OCI-LY7 (cell line): Measurements from ENCODE around the gene CABLES1. TPM values are rescaled to one million over a fixed set of nuclear protein-coding genes. Genes with fewer than 3 reads are reported as not detected.
A peak's percentile ranks its signal among the peaks of the same experiment; 100 is the strongest.

Source experiments
- BruUV-seq: library from RNA; stranded (reverse); fragments of 400-500 nt; replicated peaks from 2 replicates; lab custom pipeline; 2021; lab: Mats Ljungman, UMichigan
- CTCF ChIA-PET: fragments of 300-600 bp; sonication (Branson Sonifier 250); formaldehyde crosslinking; loops from one replicate; lab custom pipeline; 2022; ENCODE audit warnings: antibody characterized with exemption; ENCODE audit not compliant: unreplicated experiment; lab: Charles Lee
- POLR2A ChIA-PET: fragments of 300-600 bp; sonication (Branson Sonifier 250); formaldehyde crosslinking; loops from one replicate; lab custom pipeline; 2022; ENCODE audit warnings: antibody characterized with exemption; lab: Charles Lee
- DNase-seq: peaks from one replicate; pipeline ENCODE4 v3.0.0-alpha.2; 2015; ENCODE audit warnings: low spot score
- H2AFZ ChIP-seq: fragments of 200-600 bp; sonication (generic), shearing (Covaris generic); 2 replicates; pipeline ENCODE4 v1.6.1; 2014; ENCODE audit warnings: mild to moderate bottlenecking, antibody characterized with exemption, low read length, moderate library complexity
- H3K27ac ChIP-seq: fragments of 200-600 bp; sonication (generic); 2 replicates; pipeline ENCODE4 v1.5.1; 2014; ENCODE audit warnings: mixed run types, low read depth, mild to moderate bottlenecking, moderate library complexity, low read length, inconsistent platforms; ENCODE audit not compliant: poor library complexity, severe bottlenecking
- H3K36me3 ChIP-seq: fragments of 200-600 bp; sonication (generic); 2 replicates; pipeline ENCODE4 v1.6.1; 2014; ENCODE audit warnings: mild to moderate bottlenecking, antibody characterized with exemption, low read length, moderate library complexity, mixed read lengths; ENCODE audit not compliant: insufficient read depth
- H3K4me1 ChIP-seq: fragments of 200-600 bp; sonication (generic); 2 replicates; pipeline ENCODE4 v1.5.1; 2014; ENCODE audit warnings: mild to moderate bottlenecking, low read length; ENCODE audit not compliant: insufficient read depth, poor library complexity, severe bottlenecking
- H3K4me2 ChIP-seq: fragments of 200-600 bp; sonication (generic); 2 replicates; pipeline ENCODE4 v1.6.1; 2014; ENCODE audit warnings: mild to moderate bottlenecking, low read length
- H3K4me3 ChIP-seq: fragments of 200-600 bp; sonication (generic); 2 replicates; pipeline ENCODE4 v1.5.1; 2014; ENCODE audit warnings: mild to moderate bottlenecking, low read depth, low read length; ENCODE audit not compliant: poor library complexity, severe bottlenecking
- H3K79me2 ChIP-seq: fragments of 200-600 bp; sonication (generic); 2 replicates; pipeline ENCODE4 v1.6.1; 2016; ENCODE audit warnings: low read depth, mild to moderate bottlenecking, low read length, moderate library complexity, mixed read lengths; ENCODE audit not compliant: insufficient read depth
- H3K9me2 ChIP-seq: fragments of 200-600 bp; sonication (generic); 2 replicates; pipeline ENCODE4 v1.6.1; 2016; ENCODE audit warnings: mild to moderate bottlenecking, low read length, mixed read lengths; ENCODE audit not compliant: insufficient read depth
- H3K9me3 ChIP-seq: fragments of 200-600 bp; sonication (generic); 2 replicates; pipeline ENCODE4 v1.6.1; 2014; ENCODE audit warnings: mild to moderate bottlenecking, mixed run types, low read length, mixed read lengths
- H4K20me1 ChIP-seq: fragments of 200-600 bp; sonication (generic); 2 replicates; pipeline ENCODE4 v1.6.1; 2014; ENCODE audit warnings: mild to moderate bottlenecking, antibody characterized with exemption, low read length, moderate library complexity, mixed read lengths; ENCODE audit not compliant: insufficient read depth
- CTCF ChIP-seq: fragments of 200-600 bp; sonication (generic); conservative IDR thresholded peaks from 2 replicates; pipeline ENCODE4 v1.5.1; 2014; ENCODE audit warnings: mild to moderate bottlenecking, antibody characterized with exemption, low read length, moderate library complexity, mixed read lengths
- EZH2phosphoT487 ChIP-seq: fragments of 200-600 bp; sonication (generic); IDR thresholded peaks from 2 replicates; pipeline ENCODE4 v1.6.1; 2018; ENCODE audit warnings: low read depth, borderline replicate concordance, mild to moderate bottlenecking, mixed run types, antibody characterized with exemption, low read length, moderate library complexity, mixed read lengths
- intact Hi-C: fragments of 100-400 bp; cut with micrococcal nuclease; formaldehyde crosslinking; loops from one replicate; pipeline ENCODE4 v1.10.0; 2022; ENCODE audit not compliant: unreplicated experiment
- total RNA-seq, 2 experiments: library from RNA; depleted of rRNA in 1 of 2; stranded (reverse); fragments of >200 nt in 1 of 2; shearing (Covaris generic) in 1 of 2; gene quantifications; 2 replicates each; pipeline ENCODE4 v1.2.3, GENCODE V29; 2014 to 2022

The CABLES1 gene
- total RNA-seq, 2 experiments from 2014 or later: 20.6 to 28.7 TPM

GRCh38 chr18:23230686-23231085 is 95.4 kb downstream of the CABLES1 start:
- intact Hi-C loops: no loop called here
- H3K9me3 ChIP-seq: no peaks in the 10 kb centered on the region
- H2AFZ ChIP-seq: no peak overlapping the region
- no peak for TF ChIP-seq CTCF
- TF ChIP-seq EZH2phosphoT487: no peak
- ChIA-PET POLR2A (interaction anchor here (4.2 to 8.0 kb wide), 2 partner anchors 8 to 97 kb away, joined by 36 to 163 read pairs; partner anchors contain the start of gene CABLES1), CTCF (no interaction called here)
- H4K20me1 ChIP-seq: no peaks in the 10 kb centered on the region
- peaks cover 80% of the 10 kb centered on the region for H3K4me1 ChIP-seq
- H3K4me3 ChIP-seq: no peak overlapping the region
- no peaks in the 10 kb centered on the region for H3K9me2 ChIP-seq
- TSS peak; percentile 93 for BruUV-seq
- H3K36me3 ChIP-seq: peaks cover 20% of the 10 kb centered on the region
- no peak for DNase-seq
- no peaks in the 10 kb centered on the region for H3K79me2 ChIP-seq
- H3K27ac ChIP-seq: peak overlapping the region; percentile 100
- peak overlapping the region; percentile 57 for H3K4me2 ChIP-seq

- H3K4me3 ChIP-seq: peak overlapping the region; percentile 5
- POLR2A ChIA-PET: interaction anchor here (0.5 to 1.3 kb wide), 4 partner anchors 9 to 391 kb away, joined by 3 read pairs; no protein-coding TSS in a partner anchor
- H3K9me3 ChIP-seq: no peaks in the 10 kb centered on the region
These were observed 96.2 kb downstream of the CABLES1 start for GRCh38 chr18:23231340-23232021.

More at GRCh38 chr18:23231340-23232021, 96.2 kb downstream of the CABLES1 start:
- Histone ChIP-seq H3K4me1 (peaks cover 80% of the 10 kb centered on the region), H4K20me1 (no peaks in the 10 kb centered on the region), H3K4me2 (peak overlapping the region; percentile 57), H2AFZ (peak overlapping the region; percentile 36; the same call in 1 of the 2 replicates), H3K27ac (peak overlapping the region; percentile 100), H3K36me3 (peaks cover 28% of the 10 kb centered on the region), H3K79me2 (no peaks in the 10 kb centered on the region), H3K9me2 (no peaks in the 10 kb centered on the region)
- TSS peak; percentile 62 for BruUV-seq
- DNase-seq: peak; percentile 92
- TF ChIP-seq CTCF (no peak), EZH2phosphoT487 (no peak)
- CTCF ChIA-PET: no interaction called here
- intact Hi-C loops: no loop called here
